A549 (cell line): Measurements from ENCODE around the gene HEATR5B. TPM values are rescaled to one million over a fixed set of nuclear protein-coding genes. Genes with fewer than 3 reads are reported as not detected.
"Not testable (repeated sequence)": the region's sequence is repeated elsewhere in the genome, so short reads cannot be mapped to it uniquely, and the experiment has no call there.

Experiments used
- ATAC-seq, 2 experiments: fragments of 200-7000 bp in 1 of 2; fragments of >200 bp in 1 of 2; cut with Nextera tagmentation in 1 of 2; cut with Tn5 transposase in 1 of 2; 3 replicates each; pipeline versions ENCODE4 v1.8.0 to v1.9.1; 2018 to 2020; ENCODE audit warnings: mild to moderate bottlenecking in 1 of 2, moderate library complexity in 1 of 2
- CTCF ChIA-PET: fragments of 300-600 bp; sonication (Branson Sonifier 250); formaldehyde crosslinking; extraction: SDS; loops from one replicate; lab custom pipeline; 2021; ENCODE audit warnings: antibody characterized with exemption, inconsistent platforms; lab: Yijun Ruan, JAX
- POLR2A ChIA-PET: fragments of 350-600 bp; formaldehyde crosslinking; extraction: SDS; loops from one replicate; lab custom pipeline; 2021; ENCODE audit warnings: antibody characterized with exemption, inconsistent platforms; lab: Yijun Ruan, JAX
- DNase-seq, 2 experiments: peaks; one replicate each; pipeline versions ENCODE4 v3.0.0 to v3.0.0-alpha.2; 2011 to 2016; ENCODE audit warnings: low read depth in 1 of 2, low spot score in 1 of 2
- FAIRE-seq: peaks from 2 replicates; lab custom pipeline; 2011; peaks lifted over from hg19 to GRCh38; lab: Jason Lieb, UNC
- H3K27ac ChIP-seq, 2 experiments: fragments of >200 bp; sonication (Bioruptor Twin); formaldehyde crosslinking; 3 replicates each; pipeline ENCODE4 v1.5.1; 2016 to 2017
- H3K4me1 ChIP-seq: fragments of >200 bp; sonication (Bioruptor Twin); formaldehyde crosslinking; 3 replicates; pipeline ENCODE4 v1.6.1; 2016
- H3K4me2 ChIP-seq: fragments of >200 bp; sonication (Bioruptor Twin); formaldehyde crosslinking; 3 replicates; pipeline ENCODE4 v1.6.1; 2016
- H3K4me3 ChIP-seq: fragments of >200 bp; sonication (Bioruptor Twin); formaldehyde crosslinking; 3 replicates; pipeline ENCODE4 v1.5.1; 2016
- H3K9me3 ChIP-seq: fragments of >200 bp; sonication (Bioruptor Twin); formaldehyde crosslinking; 3 replicates; pipeline ENCODE4 v1.6.1; 2016
- ATOH8 ChIP-seq: fragments of 250-450 bp; sonication (Bioruptor Pico); IDR thresholded peaks from 2 replicates; pipeline ENCODE4 v1.5.0; 2020; ENCODE audit warnings: low read depth, mild to moderate bottlenecking, moderate library complexity
- CBX2 ChIP-seq: fragments of 200-600 bp; sonication (generic); IDR thresholded peaks from 2 replicates; pipeline ENCODE4 v1.6.1; 2016; ENCODE audit warnings: low read depth, mild to moderate bottlenecking, borderline replicate concordance
- CBX8 ChIP-seq: fragments of 200-600 bp; sonication (generic); IDR thresholded peaks from 2 replicates; pipeline ENCODE4 v1.6.1; 2016
- CHD2 ChIP-seq: fragments of 150-350 bp; IDR thresholded peaks from 2 replicates; pipeline ENCODE4 v1.6.1; 2014; ENCODE audit warnings: low read length; ENCODE audit not compliant: partially characterized antibody
- E2F6 ChIP-seq: IDR thresholded peaks from 2 replicates; pipeline ENCODE4 v1.6.1; 2012; ENCODE audit warnings: low read depth, borderline replicate concordance
- EHF ChIP-seq: fragments of 250-450 bp; sonication (Bioruptor Pico); IDR thresholded peaks from 2 replicates; pipeline ENCODE4 v1.5.0; 2020; ENCODE audit warnings: mild to moderate bottlenecking
- EHMT2 ChIP-seq: fragments of 200-600 bp; sonication (generic); IDR thresholded peaks from 2 replicates; pipeline ENCODE4 v1.6.1; 2016; ENCODE audit warnings: antibody characterized with exemption, low read depth, mild to moderate bottlenecking, moderate library complexity
- EP300 ChIP-seq, 2 experiments: fragments of >200 bp; sonication (Bioruptor Twin); formaldehyde crosslinking; IDR thresholded peaks; 2 replicates in 1 of 2; 3 replicates in 1 of 2; pipeline ENCODE4 v1.6.1; 2016 to 2017
- ESRRA ChIP-seq: fragments of 150-350 bp; IDR thresholded peaks from 2 replicates; pipeline ENCODE4 v1.6.1; 2014; ENCODE audit warnings: mild to moderate bottlenecking, low read length, borderline replicate concordance
- FOSB ChIP-seq: fragments of 250-450 bp; sonication (Bioruptor Pico); IDR thresholded peaks from 2 replicates; pipeline ENCODE4 v1.5.0; 2020; ENCODE audit warnings: mild to moderate bottlenecking, moderate library complexity
- FOXS1 ChIP-seq: fragments of 250-450 bp; sonication (Bioruptor Pico); IDR thresholded peaks from 2 replicates; pipeline ENCODE4 v1.5.0; 2020; ENCODE audit warnings: mild to moderate bottlenecking, moderate library complexity
- GATA3 ChIP-seq: IDR thresholded peaks from 2 replicates; pipeline ENCODE4 v1.6.1; 2012; ENCODE audit warnings: borderline replicate concordance
- HOXB5 ChIP-seq: fragments of 250-450 bp; sonication (Bioruptor Pico); IDR thresholded peaks from 2 replicates; pipeline ENCODE4 v1.5.0; 2020; ENCODE audit warnings: mild to moderate bottlenecking, moderate library complexity
- KDM5A ChIP-seq: fragments of 200-600 bp; sonication (generic); IDR thresholded peaks from 2 replicates; pipeline ENCODE4 v1.6.1; 2016; ENCODE audit warnings: antibody characterized with exemption, mild to moderate bottlenecking
- MAFK ChIP-seq: fragments of 450-650 bp; IDR thresholded peaks from 2 replicates; pipeline ENCODE4 v1.6.1; 2014; ENCODE audit not compliant: partially characterized antibody
- MYC ChIP-seq: IDR thresholded peaks from 2 replicates; pipeline ENCODE4 v1.6.1; 2012; ENCODE audit warnings: mild to moderate bottlenecking, inconsistent platforms, low read length, improper control_type of control experiment, borderline replicate concordance
- PHF8 ChIP-seq: fragments of 200-600 bp; sonication (generic); IDR thresholded peaks from 2 replicates; pipeline ENCODE4 v1.6.1; 2016; ENCODE audit warnings: low read depth, mild to moderate bottlenecking, antibody characterized with exemption, moderate library complexity, borderline replicate concordance
- RCOR1 ChIP-seq: fragments of 150-350 bp; IDR thresholded peaks from 2 replicates; pipeline ENCODE4 v1.6.1; 2014; ENCODE audit warnings: antibody characterized with exemption, low read length, low read depth
- RFX5 ChIP-seq: fragments of 450-650 bp; IDR thresholded peaks from 2 replicates; pipeline ENCODE4 v1.7.1; 2014; ENCODE audit warnings: antibody characterized with exemption, mild to moderate bottlenecking, moderate library complexity
- RNF2 ChIP-seq: fragments of 200-600 bp; sonication (generic); IDR thresholded peaks from 2 replicates; pipeline ENCODE4 v1.6.1; 2016; ENCODE audit warnings: low read depth, mild to moderate bottlenecking, antibody characterized with exemption, moderate library complexity, borderline replicate concordance
- SMC3 ChIP-seq: fragments of >200 bp; sonication (Bioruptor Twin); formaldehyde crosslinking; IDR thresholded peaks from 3 replicates; pipeline ENCODE4 v1.6.1; 2018; ENCODE audit warnings: inconsistent platforms
- SREBF2 ChIP-seq: fragments of 450-650 bp; IDR thresholded peaks from 2 replicates; pipeline ENCODE4 v1.6.1; 2014; ENCODE audit warnings: mild to moderate bottlenecking, moderate library complexity
- TFCP2L1 ChIP-seq: fragments of 250-450 bp; sonication (Bioruptor Pico); IDR thresholded peaks from 2 replicates; pipeline ENCODE4 v1.5.0; 2021; ENCODE audit warnings: mild to moderate bottlenecking
- USF2 ChIP-seq: fragments of 450-650 bp; IDR thresholded peaks from 2 replicates; pipeline ENCODE4 v1.6.1; 2014; ENCODE audit warnings: antibody characterized with exemption
- WGBS: methylation state at CpG from one replicate; pipeline ENCODE4 v1.1.6; 2017; ENCODE audit errors: missing lambda C conversion rate; 5-methylcytosine and 5-hydroxymethylcytosine counted together
- polyA plus RNA-seq, 4 experiments: library from polyadenylated mRNA; depleted of rRNA in 3 of 4; stranded (reverse); fragments of >200 nt; fragmentation: RNase III in 1 of 4; extraction: RNeasy Plus Mini Kit Qiagen cat#74134 plus additional on column Dnase treatment in 1 of 4; gene quantifications; 2 replicates in 3 of 4; 3 replicates in 1 of 4; pipeline ENCODE4 v1.2.3, GENCODE V29; 2011 to 2017
- TF ChIP-seq, protein P1 (sequence below): IDR thresholded peaks from 2 replicates; pipeline ENCODE4 v1.6.1; 2012
- TF ChIP-seq, protein P2 (sequence below): fragments of >200 bp; sonication (Bioruptor Twin); formaldehyde crosslinking; IDR thresholded peaks from 3 replicates; pipeline ENCODE4 v1.6.1; 2016

Gene HEATR5B
- polyA plus RNA-seq, 2 of the 4 experiments (the other 2 are of a cell fraction) = 8.4 to 26.1 TPM

DNA sequence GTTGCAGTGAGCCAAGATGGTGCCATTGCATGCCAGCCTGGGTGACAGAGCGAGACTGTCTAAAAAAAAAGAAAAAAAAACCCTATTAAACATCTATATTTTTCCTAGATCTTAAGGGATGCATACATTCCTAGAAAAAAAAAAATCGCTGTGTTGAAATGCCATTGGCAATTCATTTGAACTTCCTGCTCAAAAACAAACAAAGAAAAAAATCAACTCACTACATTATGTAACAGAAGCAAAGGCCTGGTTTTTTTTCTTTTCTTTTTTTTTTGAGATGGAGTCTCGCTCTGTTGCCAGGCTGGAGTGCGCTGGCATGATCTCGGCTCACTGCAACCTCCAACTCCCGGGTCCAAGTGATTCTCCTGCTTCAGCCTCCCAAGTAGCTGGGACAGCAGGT is 96.2 kb downstream of the HEATR5B start:
- CTCF ChIA-PET = interaction anchor here (1.9 kb wide), 1 partner anchor 9 kb away, joined by 7 read pairs; no protein-coding TSS in a partner anchor
- H3K4me2 ChIP-seq = no peak overlapping the region
- WGBS = 89% methylated on average over 6 of the region's 6 CpGs
- DNase-seq = no peak
- H3K9me3 ChIP-seq = no peaks in the 10 kb centered on the region
- no peak overlapping the region for H3K27ac ChIP-seq
- ATAC-seq = no peak
- TF ChIP-seq CBX8 = no peak
- TF ChIP-seq, protein P1, sequence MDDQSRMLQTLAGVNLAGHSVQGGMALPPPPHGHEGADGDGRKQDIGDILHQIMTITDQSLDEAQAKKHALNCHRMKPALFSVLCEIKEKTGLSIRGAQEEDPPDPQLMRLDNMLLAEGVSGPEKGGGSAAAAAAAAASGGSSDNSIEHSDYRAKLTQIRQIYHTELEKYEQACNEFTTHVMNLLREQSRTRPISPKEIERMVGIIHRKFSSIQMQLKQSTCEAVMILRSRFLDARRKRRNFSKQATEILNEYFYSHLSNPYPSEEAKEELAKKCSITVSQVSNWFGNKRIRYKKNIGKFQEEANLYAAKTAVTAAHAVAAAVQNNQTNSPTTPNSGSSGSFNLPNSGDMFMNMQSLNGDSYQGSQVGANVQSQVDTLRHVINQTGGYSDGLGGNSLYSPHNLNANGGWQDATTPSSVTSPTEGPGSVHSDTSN = no peak
- TF ChIP-seq, protein P2, sequence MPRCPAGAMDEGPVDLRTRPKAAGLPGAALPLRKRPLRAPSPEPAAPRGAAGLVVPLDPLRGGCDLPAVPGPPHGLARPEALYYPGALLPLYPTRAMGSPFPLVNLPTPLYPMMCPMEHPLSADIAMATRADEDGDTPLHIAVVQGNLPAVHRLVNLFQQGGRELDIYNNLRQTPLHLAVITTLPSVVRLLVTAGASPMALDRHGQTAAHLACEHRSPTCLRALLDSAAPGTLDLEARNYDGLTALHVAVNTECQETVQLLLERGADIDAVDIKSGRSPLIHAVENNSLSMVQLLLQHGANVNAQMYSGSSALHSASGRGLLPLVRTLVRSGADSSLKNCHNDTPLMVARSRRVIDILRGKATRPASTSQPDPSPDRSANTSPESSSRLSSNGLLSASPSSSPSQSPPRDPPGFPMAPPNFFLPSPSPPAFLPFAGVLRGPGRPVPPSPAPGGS = no peak
- no peak for TF ChIP-seq RCOR1
- no peak for TF ChIP-seq MAFK
- no peak for TF ChIP-seq TFCP2L1 (CRISPR knock-in tag)
- TF ChIP-seq PHF8 = no peak
- no peak for TF ChIP-seq FOSB (CRISPR knock-in tag)
- TF ChIP-seq, all 56 proteins: peak for 0
- FAIRE-seq = no peak
- Histone ChIP-seq H3K4me1 (no peaks in the 10 kb centered on the region), H3K4me3 (no peak overlapping the region)
- POLR2A ChIA-PET = no interaction called here

DNA sequence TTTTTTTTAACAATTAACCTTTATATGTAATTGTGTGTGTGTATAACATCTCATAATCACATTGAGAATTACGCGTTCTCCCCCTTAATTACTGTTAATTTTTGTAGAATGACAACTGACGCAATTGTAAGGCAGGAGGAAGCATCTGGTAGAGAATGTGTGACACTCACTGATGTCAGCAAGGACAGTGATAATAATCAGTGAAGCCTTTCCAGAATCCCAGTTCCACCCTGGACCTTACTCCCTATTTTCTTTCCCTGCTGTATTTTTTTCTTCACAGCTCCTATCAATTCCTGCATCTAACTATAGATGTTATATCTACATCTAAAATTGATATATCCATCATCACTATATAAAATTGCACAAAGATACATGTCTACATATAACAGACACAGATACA is 101.7 kb downstream of the HEATR5B start:
- ChIA-PET POLR2A (interaction anchor here (0.6 to 0.7 kb wide), 2 partner anchors 11 to 16 kb away, joined by 3 to 6 read pairs; partner anchors contain the start of gene STRN), CTCF (interaction anchor here (0.6 to 1.4 kb wide), 2 partner anchors 13 to 993 kb away, joined by 3 read pairs; no protein-coding TSS in a partner anchor)
- no peaks in the 10 kb centered on the region for H3K9me3 ChIP-seq
- H3K4me2 ChIP-seq = no peak overlapping the region
- ATAC-seq (no peak), DNase-seq (no peak), FAIRE-seq (peak; percentile 61)
- H3K4me3 ChIP-seq = no peak overlapping the region
- no peak overlapping the region for H3K27ac ChIP-seq
- H3K4me1 ChIP-seq = no peaks in the 10 kb centered on the region
- no peak for TF ChIP-seq HOXB5 (CRISPR knock-in tag)
- TF ChIP-seq ATOH8 (CRISPR knock-in tag) = no peak
- TF ChIP-seq EHF (CRISPR knock-in tag) = no peak
- TF ChIP-seq PHF8 = no peak
- TF ChIP-seq SMC3 = no peak
- no peak for TF ChIP-seq EP300 (IDR thresholded peaks at IDR 0.05)
- TF ChIP-seq CBX2 = no peak
- TF ChIP-seq E2F6 = no peak
- no peak for TF ChIP-seq KDM5A
- TF ChIP-seq CHD2 = no peak
- 86% methylated on average over 3 of the region's 3 CpGs for WGBS

GRCh38 chr2:36981911-36982310 is 102.3 kb downstream of the HEATR5B start:
- no peaks in the 10 kb centered on the region for H3K9me3 ChIP-seq
- DNase-seq (no peak), FAIRE-seq (no peak), ATAC-seq (no peak)
- no peak overlapping the region for H3K4me2 ChIP-seq
- H3K27ac ChIP-seq = no peak overlapping the region
- 92% methylated on average over 2 of the region's 2 CpGs for WGBS
- H3K4me1 ChIP-seq = no peaks in the 10 kb centered on the region
- CTCF ChIA-PET = interaction anchor here (0.6 to 1.1 kb wide), 2 partner anchors 23 to 992 kb away, joined by 3 read pairs; no protein-coding TSS in a partner anchor
- TF ChIP-seq EHMT2 = no peak
- TF ChIP-seq SREBF2 = no peak
- no peak for TF ChIP-seq RNF2
- no peak for TF ChIP-seq GATA3
- TF ChIP-seq RFX5 = no peak
- TF ChIP-seq USF2 = no peak
- TF ChIP-seq FOXS1 = no peak
- TF ChIP-seq MYC = no peak
- no peak for TF ChIP-seq ESRRA
- no peak for TF ChIP-seq MAFK
- TF ChIP-seq, all 56 proteins: peak for 0
- POLR2A ChIA-PET = interaction anchor here (0.6 to 0.7 kb wide), 2 partner anchors 11 to 15 kb away, joined by 3 to 6 read pairs; partner anchors contain the start of gene STRN
- no peak overlapping the region for H3K4me3 ChIP-seq

GRCh38 chr2:36979007-36979406 is 105.2 kb downstream of the HEATR5B start:
- POLR2A ChIA-PET, FAIRE-seq, H3K4me1 ChIP-seq, H3K9me3 ChIP-seq, CTCF ChIA-PET, H3K27ac ChIP-seq, H3K4me3 ChIP-seq, H3K4me2 ChIP-seq, DNase-seq, ATAC-seq: not testable (repeated sequence)
- WGBS = 84% methylated on average over 3 of the region's 3 CpGs
